Amniotic stem cell (primary cell): ENCODE results near the gene LGR4.
"Not testable (repeated sequence)": the region's sequence is repeated elsewhere in the genome, so short reads cannot be mapped to it uniquely, and the experiment has no call there.

Source experiments
- DNase-seq: peaks from one replicate; lab custom pipeline; 2025; lab: John Stamatoyannopoulos, UW

LGR4 gene

GRCh38 chr11:27472398-27473016, at the start of gene LGR4:
Gene LGR4, minus strand, starts transcription at chr11:27472790. Its CDS starts 488 bp downstream, at chr11:27472302.
- peak; percentile 88 for DNase-seq

- no peak for DNase-seq
These were observed 47.6 kb upstream of the LGR4 start for GRCh38 chr11:27520226-27520625.

GRCh38 chr11:27518518-27518917, 45.9 kb upstream of the LGR4 start:
- DNase-seq, result no peak

GRCh38 chr11:27517490-27517889, 44.9 kb upstream of the LGR4 start:
- not testable (repeated sequence) for DNase-seq

GRCh38 chr11:27514558-27514957, 42.0 kb upstream of the LGR4 start:
- DNase-seq, result no peak

- no peak for DNase-seq
These were observed 41.5 kb upstream of the LGR4 start for GRCh38 chr11:27514076-27514475.

GRCh38 chr11:27513389-27513788, 40.8 kb upstream of the LGR4 start:
- DNase-seq, result no peak

GRCh38 chr11:27512238-27512637, 39.6 kb upstream of the LGR4 start:
- DNase-seq, result no peak

GRCh38 chr11:27509908-27510307, 37.3 kb upstream of the LGR4 start:
- no peak for DNase-seq

- DNase-seq, result no peak
These were observed 35.1 kb upstream of the LGR4 start for GRCh38 chr11:27507557-27508322.

GRCh38 chr11:27506200-27507182, 33.9 kb upstream of the LGR4 start, which contains the start of gene LIN7C:
Gene LIN7C, minus strand, starts transcription at chr11:27506769. Its CDS starts 17 bp downstream, at chr11:27506752.
- DNase-seq, result peak; percentile 90

- DNase-seq, result no peak
These were observed 33.2 kb upstream of the LGR4 start for GRCh38 chr11:27505781-27506180.

GRCh38 chr11:27504205-27504604, 31.6 kb upstream of the LGR4 start:
- no peak for DNase-seq

GRCh38 chr11:27501100-27501499, 28.5 kb upstream of the LGR4 start:
- DNase-seq, result no peak

GRCh38 chr11:27497911-27498310, 25.3 kb upstream of the LGR4 start:
- no peak for DNase-seq

GRCh38 chr11:27497284-27497866, 24.8 kb upstream of the LGR4 start:
- no peak for DNase-seq

- DNase-seq, result no peak
These were observed 23.9 kb upstream of the LGR4 start for GRCh38 chr11:27496461-27496860.

GRCh38 chr11:27495710-27496300, 23.2 kb upstream of the LGR4 start:
- DNase-seq, result no peak

- no peak for DNase-seq
These were observed 16.5 kb upstream of the LGR4 start for GRCh38 chr11:27489092-27489491.

GRCh38 chr11:27487706-27488105, 15.1 kb upstream of the LGR4 start:
- DNase-seq, result no peak

GRCh38 chr11:27485930-27486773, 13.6 kb upstream of the LGR4 start:
- DNase-seq, result no peak
